ENCODE data around the gene DDAH1.

- TF ChIP-seq GATA2 (IDR thresholded peaks at IDR 0.05; ENCODE audit: low read depth, low read length): no peak
- no peak for TF ChIP-seq GATA3 (IDR thresholded peaks at IDR 0.05; ENCODE audit: low read depth, low read length)
Observed at GRCh38 chr1:85274969-85275453, 189.9 kb downstream of the DDAH1 start.
